RWPE1 (cell line): Measurements from ENCODE around the gene C10orf90.

ENCODE experiments used
- CTCF ChIA-PET: fragments of 350-600 bp; sonication (Branson Sonifier 250); formaldehyde crosslinking; extraction: SDS; loops from one replicate; lab custom pipeline; 2021; lab: Yijun Ruan, JAX
- POLR2A ChIA-PET: fragments of 400-600 bp; formaldehyde crosslinking; extraction: SDS; loops from one replicate; lab custom pipeline; 2020; ENCODE audit warnings: antibody characterized with exemption; ENCODE audit not compliant: low non-redundant PET; lab: Yijun Ruan, JAX
- DNase-seq: peaks from one replicate; pipeline ENCODE4 v3.0.0; 2012; ENCODE audit warnings: low spot score
- H3K27ac ChIP-seq: fragments of 450-650 bp; 2 replicates; pipeline ENCODE4 v1.5.1; 2017
- TF ChIP-seq, protein P1 (sequence below): fragments of 450-650 bp; conservative IDR thresholded peaks from 2 replicates; pipeline ENCODE4 v1.5.1; 2017; ENCODE audit warnings: low read depth, mild to moderate bottlenecking

Gene C10orf90

DNA sequence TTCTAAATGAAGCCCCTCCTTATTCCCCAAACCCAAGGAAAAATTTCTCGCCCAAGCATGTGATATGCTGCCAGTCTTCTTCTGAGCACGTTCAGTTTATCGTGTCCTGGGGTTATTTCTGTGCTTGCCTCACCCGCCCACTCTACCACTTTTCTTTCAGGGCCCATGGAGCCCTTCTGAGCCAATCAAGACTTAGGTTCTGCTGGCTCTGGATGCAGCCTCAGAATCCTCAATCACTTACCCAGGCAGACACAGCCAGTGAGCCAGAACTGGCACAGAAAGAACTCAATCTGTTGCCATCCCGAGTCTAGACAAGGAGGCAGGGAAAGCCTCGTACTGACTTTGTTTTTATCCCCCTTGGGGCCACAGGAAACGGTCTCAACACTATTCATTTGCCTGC is 34.2 kb upstream of the C10orf90 start:
- H3K27ac ChIP-seq: no peak overlapping the region
- TF ChIP-seq, protein P1, sequence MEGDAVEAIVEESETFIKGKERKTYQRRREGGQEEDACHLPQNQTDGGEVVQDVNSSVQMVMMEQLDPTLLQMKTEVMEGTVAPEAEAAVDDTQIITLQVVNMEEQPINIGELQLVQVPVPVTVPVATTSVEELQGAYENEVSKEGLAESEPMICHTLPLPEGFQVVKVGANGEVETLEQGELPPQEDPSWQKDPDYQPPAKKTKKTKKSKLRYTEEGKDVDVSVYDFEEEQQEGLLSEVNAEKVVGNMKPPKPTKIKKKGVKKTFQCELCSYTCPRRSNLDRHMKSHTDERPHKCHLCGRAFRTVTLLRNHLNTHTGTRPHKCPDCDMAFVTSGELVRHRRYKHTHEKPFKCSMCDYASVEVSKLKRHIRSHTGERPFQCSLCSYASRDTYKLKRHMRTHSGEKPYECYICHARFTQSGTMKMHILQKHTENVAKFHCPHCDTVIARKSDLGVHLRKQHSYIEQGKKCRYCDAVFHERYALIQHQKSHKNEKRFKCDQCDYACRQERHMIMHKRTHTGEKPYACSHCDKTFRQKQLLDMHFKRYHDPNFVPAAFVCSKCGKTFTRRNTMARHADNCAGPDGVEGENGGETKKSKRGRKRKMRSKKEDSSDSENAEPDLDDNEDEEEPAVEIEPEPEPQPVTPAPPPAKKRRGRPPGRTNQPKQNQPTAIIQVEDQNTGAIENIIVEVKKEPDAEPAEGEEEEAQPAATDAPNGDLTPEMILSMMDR: no peak
- CTCF ChIA-PET: no interaction called here
- POLR2A ChIA-PET: no interaction called here
- no peak for DNase-seq

- no peak for DNase-seq
- ChIA-PET CTCF (interaction anchor here (0.7 kb wide), 1 partner anchor 17 kb away, joined by 3 read pairs; no protein-coding TSS in a partner anchor), POLR2A (no interaction called here)
- TF ChIP-seq, protein P1: no peak
- no peak overlapping the region for H3K27ac ChIP-seq
Measured at GRCh38 chr10:126702181-126702580, 31.7 kb upstream of the C10orf90 start.

- ChIA-PET CTCF (interaction anchor here (0.7 kb wide), 1 partner anchor 16 kb away, joined by 3 read pairs; no protein-coding TSS in a partner anchor), POLR2A (no interaction called here)
Measured at GRCh38 chr10:126701526-126701925, 31.0 kb upstream of the C10orf90 start.

GRCh38 chr10:126696684-126697083 is 26.2 kb upstream of the C10orf90 start:
- CTCF ChIA-PET: interaction anchor here (1.0 kb wide), 1 partner anchor 53 kb away, joined by 4 read pairs; no protein-coding TSS in a partner anchor
- TF ChIP-seq, protein P1: no peak

More at GRCh38 chr10:126701526-126701925, 31.0 kb upstream of the C10orf90 start:
- TF ChIP-seq, protein P1: no peak
- no peak overlapping the region for H3K27ac ChIP-seq
- no peak for DNase-seq

GRCh38 chr10:126691456-126691855 is 21.0 kb upstream of the C10orf90 start:
- TF ChIP-seq, protein P1: no peak
- DNase-seq: no peak
- no peak overlapping the region for H3K27ac ChIP-seq
- ChIA-PET CTCF (no interaction called here), POLR2A (no interaction called here)

More at GRCh38 chr10:126696684-126697083, 26.2 kb upstream of the C10orf90 start:
- no peak overlapping the region for H3K27ac ChIP-seq
- POLR2A ChIA-PET: no interaction called here
- DNase-seq: no peak

- CTCF ChIA-PET: no interaction called here
- H3K27ac ChIP-seq: no peak overlapping the region
- DNase-seq: no peak
- POLR2A ChIA-PET: no interaction called here
- TF ChIP-seq, protein P1: no peak
Measured at GRCh38 chr10:126690534-126690933, 20.0 kb upstream of the C10orf90 start.
